A673 (cell line): Measurements from ENCODE around the gene TNS4.

ENCODE experiments used
- CTCF ChIP-seq: fragments of 300-800, 200-600 bp; sonication (generic); conservative IDR thresholded peaks from 2 replicates; pipeline ENCODE4 v1.5.1; 2017; ENCODE audit warnings: low read depth, mild to moderate bottlenecking, antibody characterized with exemption, low read length, moderate library complexity, mixed read lengths
- EZH2 ChIP-seq: fragments of 200-600 bp; sonication (generic); IDR thresholded peaks from 2 replicates; pipeline ENCODE4 v1.6.1; 2017; ENCODE audit warnings: borderline replicate concordance, low read depth, mild to moderate bottlenecking, mixed read lengths, antibody characterized with exemption, low read length; ENCODE audit not compliant: poor library complexity, severe bottlenecking

- TF ChIP-seq CTCF = no peak
- no peak for TF ChIP-seq EZH2
Observed at GRCh38 chr17:40462343-40463121, 38.9 kb downstream of the TNS4 start.
